Chondrocyte (in vitro differentiated cells): Measurements from ENCODE around the gene ADARB1. TPM values are rescaled to one million over a fixed set of nuclear protein-coding genes. Genes with fewer than 3 reads are reported as not detected.

Experiments used
- DNase-seq: peaks from one replicate; pipeline ENCODE4 v3.0.0; 2021; ENCODE audit warnings: mixed read lengths, low spot score
- H3K27ac Mint-ChIP-seq: one replicate; pipeline ENCODE4 v1.8.0; 2021; ENCODE audit warnings: mild to moderate bottlenecking, moderate library complexity, mixed read lengths; ENCODE audit not compliant: unreplicated experiment
- H3K27me3 Mint-ChIP-seq: 2 replicates; pipeline ENCODE4 v1.8.0; 2021; ENCODE audit warnings: low read depth, mixed read lengths
- H3K36me3 Mint-ChIP-seq: 2 replicates; pipeline ENCODE4 v1.8.0; 2021; ENCODE audit warnings: low read depth, mixed read lengths
- H3K4me1 Mint-ChIP-seq: 2 replicates; pipeline ENCODE4 v1.8.0; 2021; ENCODE audit warnings: low read depth, mild to moderate bottlenecking, mixed read lengths
- H3K4me3 Mint-ChIP-seq: one replicate; pipeline ENCODE4 v1.8.0; 2021; ENCODE audit warnings: mild to moderate bottlenecking, moderate library complexity, mixed read lengths; ENCODE audit not compliant: unreplicated experiment
- H3K9me3 Mint-ChIP-seq: 2 replicates; pipeline ENCODE4 v1.8.0; 2021; ENCODE audit warnings: low read depth, mixed read lengths
- CTCF ChIP-seq: fragments of 200-600 bp; sonication (generic); IDR thresholded peaks from 2 replicates; pipeline ENCODE4 v1.5.0; 2021; ENCODE audit warnings: antibody characterized with exemption, mild to moderate bottlenecking, moderate library complexity
- total RNA-seq: library from RNA; stranded (reverse); gene quantifications from 3 replicates; pipeline ENCODE4 v1.2.1, GENCODE V29; 2021

ADARB1 gene
- total RNA-seq, 1 donor from 2014 or later: 92.8 TPM

DNA sequence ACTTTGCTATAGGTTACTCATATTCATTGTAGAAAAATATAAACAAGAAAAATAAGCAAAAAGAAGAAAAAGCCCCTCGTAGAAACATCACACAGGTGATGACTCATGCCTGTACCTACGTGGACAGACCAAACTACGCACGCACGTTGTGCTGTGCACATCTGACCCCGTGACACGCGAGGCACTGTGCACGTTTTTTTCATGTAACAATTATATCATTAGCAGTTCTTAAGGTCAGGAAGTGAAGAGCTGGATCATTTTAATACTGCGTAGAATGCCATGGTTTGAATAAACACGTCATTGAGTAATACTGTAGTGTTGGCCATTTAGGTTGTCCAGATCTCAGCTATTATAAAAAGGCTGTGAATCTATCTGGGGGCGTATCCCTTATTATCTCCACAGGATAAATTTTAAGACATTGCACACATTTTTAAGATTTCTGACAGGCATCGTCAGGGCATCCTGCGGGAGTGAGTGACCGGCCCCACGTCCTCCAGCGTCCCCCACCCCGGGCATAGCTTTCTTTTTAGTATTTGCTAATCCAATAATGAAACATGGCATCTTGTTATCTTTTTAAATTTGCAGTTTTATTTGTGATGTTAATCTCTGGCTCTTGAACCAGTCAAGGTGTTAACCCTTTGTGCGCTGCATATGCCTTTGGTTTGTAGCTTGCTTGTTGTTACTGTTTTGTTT, 23.4 kb upstream of the ADARB1 start:
- Mint-ChIP-seq H3K27ac (peak overlapping the region; percentile 96), H3K36me3 (peaks cover 7% of the 10 kb centered on the region), H3K4me1 (peaks cover 56% of the 10 kb centered on the region), H3K27me3 (no peaks in the 10 kb centered on the region), H3K9me3 (peaks cover 14% of the 10 kb centered on the region), H3K4me3 (peak overlapping the region; percentile 38)
- peak; percentile 35 for DNase-seq
- no peak for TF ChIP-seq CTCF

GRCh38 chr21:45051580-45052434, 22.6 kb upstream of the ADARB1 start:
- Mint-ChIP-seq H3K4me1 (peaks cover 59% of the 10 kb centered on the region), H3K36me3 (peaks cover 7% of the 10 kb centered on the region), H3K27me3 (no peaks in the 10 kb centered on the region), H3K27ac (peak overlapping the region; percentile 96), H3K4me3 (no peak overlapping the region), H3K9me3 (peaks cover 8% of the 10 kb centered on the region)
- DNase-seq: no peak
- TF ChIP-seq CTCF: no peak

GRCh38 chr21:45052960-45053359, 21.4 kb upstream of the ADARB1 start:
- no peak overlapping the region for H3K27ac Mint-ChIP-seq
- no peak for TF ChIP-seq CTCF
- H3K27me3 Mint-ChIP-seq: no peaks in the 10 kb centered on the region
- DNase-seq: no peak
- peaks cover 2% of the 10 kb centered on the region for H3K36me3 Mint-ChIP-seq
- no peak overlapping the region for H3K4me3 Mint-ChIP-seq
- H3K4me1 Mint-ChIP-seq: peaks cover 59% of the 10 kb centered on the region
- no peaks in the 10 kb centered on the region for H3K9me3 Mint-ChIP-seq

- Mint-ChIP-seq H3K27me3 (no peaks in the 10 kb centered on the region), H3K4me3 (no peak overlapping the region), H3K27ac (no peak overlapping the region), H3K36me3 (no peaks in the 10 kb centered on the region), H3K4me1 (peaks cover 53% of the 10 kb centered on the region), H3K9me3 (no peaks in the 10 kb centered on the region)
- no peak for DNase-seq
- TF ChIP-seq CTCF: no peak
Measured at GRCh38 chr21:45053561-45054226, 20.7 kb upstream of the ADARB1 start.
